ENCODE results near the gene SPAST.
"Not testable (repeated sequence)": the region's sequence is repeated elsewhere in the genome, so short reads cannot be mapped to it uniquely, and the experiment has no call there.

The SPAST gene

GRCh38 chr2:32168513-32168912, 105.2 kb downstream of the SPAST start:
- Histone ChIP-seq H3K27ac (ENCODE audit: low read depth, low read length) (no peak overlapping the region), H3K36me3 (ENCODE audit: control insufficient read depth in 5 of 5, insufficient read depth in 5 of 5, low read length in 5 of 5) (peaks cover 9 to 15% (median 11%) of the 10 kb centered on the region in 5 donors), H3K27me3 (ENCODE audit: control insufficient read depth in 5 of 5, insufficient read depth in 4 of 5, low read length in 5 of 5) (peaks cover 0 to 5% (median 0%) of the 10 kb centered on the region in 5 donors), H3K9ac (ENCODE audit: low read length in 5 of 5) (no peak overlapping the region), H3K4me3 (ENCODE audit: low read depth in 1 of 5, low read length in 5 of 5) (no peak overlapping the region), H3K4me1 (ENCODE audit: control insufficient read depth in 5 of 5, insufficient read depth in 5 of 5, low read length in 5 of 5) (peaks cover 7 to 16% (median 11%) of the 10 kb centered on the region in 5 donors), H3K9me3 (ENCODE audit: control insufficient read depth in 5 of 5, low read length in 5 of 5) (peaks cover 0 to 3% (median 0%) of the 10 kb centered on the region in 5 donors)

- Histone ChIP-seq H3K9ac (ENCODE audit: low read length in 5 of 5) (no peak overlapping the region), H3K36me3 (ENCODE audit: control insufficient read depth in 5 of 5, insufficient read depth in 5 of 5, low read length in 5 of 5) (peaks cover 14 to 42% (median 25%) of the 10 kb centered on the region in 5 donors), H3K27ac (ENCODE audit: low read depth, low read length) (no peak overlapping the region), H3K4me3 (ENCODE audit: low read depth in 1 of 5, low read length in 5 of 5) (no peak overlapping the region), H3K27me3 (ENCODE audit: control insufficient read depth in 5 of 5, insufficient read depth in 4 of 5, low read length in 5 of 5) (no peaks in the 10 kb centered on the region), H3K4me1 (ENCODE audit: control insufficient read depth in 5 of 5, insufficient read depth in 5 of 5, low read length in 5 of 5) (no peaks in the 10 kb centered on the region), H3K9me3 (ENCODE audit: control insufficient read depth in 5 of 5, low read length in 5 of 5) (no peaks in the 10 kb centered on the region)
Measured at GRCh38 chr2:32172870-32173269, 109.5 kb downstream of the SPAST start.

GRCh38 chr2:32182667-32183066, 119.3 kb downstream of the SPAST start:
- Histone ChIP-seq H3K9me3 (ENCODE audit: control insufficient read depth in 5 of 5, low read length in 5 of 5) (no peaks in the 10 kb centered on the region), H3K4me1 (ENCODE audit: control insufficient read depth in 5 of 5, insufficient read depth in 5 of 5, low read length in 5 of 5) (no peaks in the 10 kb centered on the region), H3K27me3 (ENCODE audit: control insufficient read depth in 5 of 5, insufficient read depth in 4 of 5, low read length in 5 of 5) (no peaks in the 10 kb centered on the region), H3K9ac (ENCODE audit: low read length in 5 of 5) (no peak overlapping the region), H3K27ac (ENCODE audit: low read depth, low read length) (no peak overlapping the region), H3K4me3 (ENCODE audit: low read depth in 1 of 5, low read length in 5 of 5) (no peak overlapping the region), H3K36me3 (ENCODE audit: control insufficient read depth in 5 of 5, insufficient read depth in 5 of 5, low read length in 5 of 5) (peaks cover 15 to 39% (median 33%) of the 10 kb centered on the region in 5 donors)

GRCh38 chr2:32189011-32189410, 125.7 kb downstream of the SPAST start:
- Histone ChIP-seq H3K27ac (ENCODE audit: low read depth, low read length) (no peak overlapping the region), H3K4me1 (ENCODE audit: control insufficient read depth in 5 of 5, insufficient read depth in 5 of 5, low read length in 5 of 5) (no peaks in the 10 kb centered on the region), H3K4me3 (ENCODE audit: low read depth in 1 of 5, low read length in 5 of 5) (no peak overlapping the region), H3K36me3 (ENCODE audit: control insufficient read depth in 5 of 5, insufficient read depth in 5 of 5, low read length in 5 of 5) (peaks cover 15 to 45% (median 23%) of the 10 kb centered on the region in 5 donors), H3K27me3 (ENCODE audit: control insufficient read depth in 5 of 5, insufficient read depth in 4 of 5, low read length in 5 of 5) (no peaks in the 10 kb centered on the region), H3K9me3 (ENCODE audit: control insufficient read depth in 5 of 5, low read length in 5 of 5) (no peaks in the 10 kb centered on the region), H3K9ac (ENCODE audit: low read length in 5 of 5) (no peak overlapping the region)

GRCh38 chr2:32192418-32192817, 129.1 kb downstream of the SPAST start:
- no peak overlapping the region for H3K9ac ChIP-seq (ENCODE audit: low read length in 5 of 5)
- no peaks in the 10 kb centered on the region for H3K27me3 ChIP-seq (ENCODE audit: control insufficient read depth in 5 of 5, insufficient read depth in 4 of 5, low read length in 5 of 5)
- no peak overlapping the region for H3K27ac ChIP-seq (ENCODE audit: low read depth, low read length)
- H3K4me1 ChIP-seq (ENCODE audit: control insufficient read depth in 5 of 5, insufficient read depth in 5 of 5, low read length in 5 of 5) = no peaks in the 10 kb centered on the region
- H3K9me3 ChIP-seq (ENCODE audit: control insufficient read depth in 5 of 5, low read length in 5 of 5) = no peaks in the 10 kb centered on the region
- H3K36me3 ChIP-seq (ENCODE audit: control insufficient read depth in 5 of 5, insufficient read depth in 5 of 5, low read length in 5 of 5) = peaks cover 5 to 26% (median 25%) of the 10 kb centered on the region in 5 donors
- no peak overlapping the region for H3K4me3 ChIP-seq (ENCODE audit: low read depth in 1 of 5, low read length in 5 of 5)

GRCh38 chr2:32200814-32201213, 137.5 kb downstream of the SPAST start:
- no peak overlapping the region for H3K27ac ChIP-seq (ENCODE audit: low read depth, low read length)
- H3K9ac ChIP-seq (ENCODE audit: low read length in 5 of 5) = no peak overlapping the region
- H3K36me3 ChIP-seq (ENCODE audit: control insufficient read depth in 5 of 5, insufficient read depth in 5 of 5, low read length in 5 of 5) = peaks cover 17 to 52% (median 31%) of the 10 kb centered on the region in 5 donors
- H3K9me3 ChIP-seq (ENCODE audit: control insufficient read depth in 5 of 5, low read length in 5 of 5) = no peaks in the 10 kb centered on the region
- H3K4me3 ChIP-seq (ENCODE audit: low read depth in 1 of 5, low read length in 5 of 5) = no peak overlapping the region
- H3K4me1 ChIP-seq (ENCODE audit: control insufficient read depth in 5 of 5, insufficient read depth in 5 of 5, low read length in 5 of 5) = no peaks in the 10 kb centered on the region
- H3K27me3 ChIP-seq (ENCODE audit: control insufficient read depth in 5 of 5, insufficient read depth in 4 of 5, low read length in 5 of 5) = no peaks in the 10 kb centered on the region

GRCh38 chr2:32203428-32203827, 140.1 kb downstream of the SPAST start:
- not testable (repeated sequence) for H3K4me3 ChIP-seq (ENCODE audit: low read depth in 1 of 5, low read length in 5 of 5); H3K9me3 ChIP-seq (ENCODE audit: control insufficient read depth in 5 of 5, low read length in 5 of 5); H3K27ac ChIP-seq (ENCODE audit: low read depth, low read length); H3K9ac ChIP-seq (ENCODE audit: low read length in 5 of 5); H3K27me3 ChIP-seq (ENCODE audit: control insufficient read depth in 5 of 5, insufficient read depth in 4 of 5, low read length in 5 of 5); H3K4me1 ChIP-seq (ENCODE audit: control insufficient read depth in 5 of 5, insufficient read depth in 5 of 5, low read length in 5 of 5)
- H3K36me3 ChIP-seq (ENCODE audit: control insufficient read depth in 5 of 5, insufficient read depth in 5 of 5, low read length in 5 of 5) = peaks cover 12 to 45% (median 16%) of the 10 kb centered on the region in 5 donors

Data from subcutaneous abdominal adipose tissue (tissue), 5 donors.